Stimulated activated naive CD8-positive, alpha-beta T cell treated with anti-CD3 and anti-CD28 coated beads, Interleukin-15, Interleukin-2, amounts not matched to agents 100 ng/mL and 50 ng/mL, for 24 hours (primary cell): ENCODE data around the gene TTLL10.

Experiments used
- H3K27ac Mint-ChIP-seq: one replicate; pipeline ENCODE4 v1.8.0; 2021; ENCODE audit warnings: mild to moderate bottlenecking, mixed read lengths
- H3K27me3 Mint-ChIP-seq: one replicate; pipeline ENCODE4 v1.8.0; 2021; ENCODE audit warnings: mixed read lengths
- H3K36me3 Mint-ChIP-seq: one replicate; pipeline ENCODE4 v1.8.0; 2021; ENCODE audit warnings: low read depth, mixed read lengths
- H3K4me1 Mint-ChIP-seq: one replicate; pipeline ENCODE4 v1.8.0; 2021; ENCODE audit warnings: low read depth, mixed read lengths
- H3K4me3 Mint-ChIP-seq: one replicate; pipeline ENCODE4 v1.8.0; 2021; ENCODE audit warnings: mild to moderate bottlenecking, mixed read lengths
- H3K9me3 Mint-ChIP-seq: one replicate; pipeline ENCODE4 v1.8.0; 2021; ENCODE audit warnings: mixed read lengths

The TTLL10 gene

DNA sequence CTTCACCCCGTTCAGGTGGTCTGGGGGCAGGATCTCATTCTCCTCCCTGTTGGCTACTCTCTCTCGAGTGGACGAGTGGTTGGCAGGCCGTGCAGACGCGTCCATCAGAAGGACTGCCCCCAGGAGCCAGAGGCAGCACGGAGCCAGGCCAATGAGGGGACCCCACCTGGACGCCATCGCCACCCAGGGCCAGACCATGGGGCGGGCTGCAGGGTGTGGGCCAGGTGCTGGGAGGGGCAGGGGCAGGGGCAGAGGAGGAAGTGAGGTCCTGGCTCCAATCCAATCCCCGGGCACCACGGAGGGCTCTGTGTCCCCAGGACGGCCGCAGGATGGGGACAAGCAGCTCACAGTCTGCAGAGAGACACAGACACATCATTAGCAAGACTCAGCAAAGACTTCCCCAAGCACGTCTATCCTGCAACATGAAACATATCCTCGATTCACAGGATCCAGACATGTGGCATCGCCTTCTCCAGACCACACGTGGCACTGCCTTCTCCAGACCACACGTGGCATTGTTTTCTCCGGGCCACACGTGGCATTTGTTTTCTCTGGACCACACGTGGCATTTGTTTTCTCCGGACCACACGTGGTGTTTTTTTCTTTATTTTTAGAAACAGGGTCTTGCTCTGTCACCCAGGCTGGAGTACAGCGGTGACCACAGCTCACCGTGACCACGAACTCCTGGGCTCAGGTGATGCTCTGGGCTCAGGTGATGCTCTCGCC is 55.1 kb downstream of the TTLL10 start:
- no peaks in the 10 kb centered on the region for H3K27me3 Mint-ChIP-seq
- H3K27ac Mint-ChIP-seq = no peak overlapping the region
- peaks cover 41% of the 10 kb centered on the region for H3K36me3 Mint-ChIP-seq
- no peak overlapping the region for H3K4me3 Mint-ChIP-seq
- peaks cover 32% of the 10 kb centered on the region for H3K4me1 Mint-ChIP-seq
- H3K9me3 Mint-ChIP-seq = no peaks in the 10 kb centered on the region

DNA sequence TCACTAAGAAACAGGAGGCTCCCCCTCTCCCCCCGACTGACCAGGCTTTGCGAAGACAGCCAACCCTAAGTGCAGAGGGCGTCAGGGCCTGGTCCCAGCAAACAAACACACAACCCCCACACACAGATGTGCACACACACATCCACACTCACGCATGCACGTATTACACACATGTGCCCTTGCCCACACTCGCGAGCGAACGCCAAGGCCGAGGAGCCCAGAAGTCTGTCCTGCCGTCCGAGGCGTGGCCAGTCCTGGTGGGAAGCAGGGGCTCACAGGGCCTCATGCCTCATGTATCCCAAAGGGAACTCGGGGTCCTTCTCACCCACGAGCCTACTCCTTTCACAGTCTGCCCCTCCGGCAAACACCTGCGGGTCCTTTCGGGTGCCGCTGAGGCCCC is 56.1 kb downstream of the TTLL10 start:
- Mint-ChIP-seq H3K4me1 (peaks cover 42% of the 10 kb centered on the region), H3K36me3 (peaks cover 46% of the 10 kb centered on the region), H3K9me3 (no peaks in the 10 kb centered on the region), H3K27me3 (no peaks in the 10 kb centered on the region), H3K27ac (peak overlapping the region; percentile 80), H3K4me3 (peak overlapping the region; percentile 94)

DNA sequence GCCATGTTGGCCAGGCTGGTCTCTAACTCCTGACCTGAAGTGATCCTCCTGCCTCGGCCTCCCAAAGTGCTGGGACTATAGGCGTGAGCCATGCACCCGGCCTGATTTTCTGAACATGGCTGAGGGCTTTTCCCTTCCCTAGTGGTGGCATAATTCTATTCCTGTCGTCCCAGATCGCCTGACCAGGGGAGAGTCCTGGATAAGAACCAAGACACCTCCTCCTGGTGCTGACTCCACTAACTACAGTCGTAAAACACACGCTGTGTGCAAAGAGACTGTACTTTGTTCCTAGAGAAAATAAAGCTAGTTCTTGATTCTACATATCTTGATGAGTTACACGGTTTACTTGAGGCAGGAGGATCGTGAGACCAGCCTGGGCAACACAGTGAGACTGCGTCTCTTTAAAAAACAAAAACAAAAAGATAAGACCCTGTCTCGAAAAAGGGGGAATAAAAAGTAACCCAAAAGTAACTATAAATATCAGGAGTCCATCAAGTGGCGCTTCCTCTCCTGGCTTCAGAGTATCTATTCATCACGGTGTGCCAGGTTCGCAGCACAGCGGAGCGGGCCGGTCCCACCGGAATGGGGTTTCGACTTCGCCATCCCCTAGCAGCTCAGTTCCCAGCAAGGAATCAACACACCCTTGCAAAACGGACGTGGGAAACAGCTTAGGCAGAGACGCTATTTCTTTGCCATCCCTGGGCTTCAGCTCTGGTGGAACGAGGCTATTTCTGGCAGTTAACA is 57.1 kb downstream of the TTLL10 start:
- Mint-ChIP-seq H3K4me1 (peaks cover 42% of the 10 kb centered on the region), H3K27me3 (no peaks in the 10 kb centered on the region), H3K9me3 (no peaks in the 10 kb centered on the region), H3K27ac (peak overlapping the region; percentile 86), H3K4me3 (peak overlapping the region; percentile 94), H3K36me3 (peaks cover 40% of the 10 kb centered on the region)

DNA sequence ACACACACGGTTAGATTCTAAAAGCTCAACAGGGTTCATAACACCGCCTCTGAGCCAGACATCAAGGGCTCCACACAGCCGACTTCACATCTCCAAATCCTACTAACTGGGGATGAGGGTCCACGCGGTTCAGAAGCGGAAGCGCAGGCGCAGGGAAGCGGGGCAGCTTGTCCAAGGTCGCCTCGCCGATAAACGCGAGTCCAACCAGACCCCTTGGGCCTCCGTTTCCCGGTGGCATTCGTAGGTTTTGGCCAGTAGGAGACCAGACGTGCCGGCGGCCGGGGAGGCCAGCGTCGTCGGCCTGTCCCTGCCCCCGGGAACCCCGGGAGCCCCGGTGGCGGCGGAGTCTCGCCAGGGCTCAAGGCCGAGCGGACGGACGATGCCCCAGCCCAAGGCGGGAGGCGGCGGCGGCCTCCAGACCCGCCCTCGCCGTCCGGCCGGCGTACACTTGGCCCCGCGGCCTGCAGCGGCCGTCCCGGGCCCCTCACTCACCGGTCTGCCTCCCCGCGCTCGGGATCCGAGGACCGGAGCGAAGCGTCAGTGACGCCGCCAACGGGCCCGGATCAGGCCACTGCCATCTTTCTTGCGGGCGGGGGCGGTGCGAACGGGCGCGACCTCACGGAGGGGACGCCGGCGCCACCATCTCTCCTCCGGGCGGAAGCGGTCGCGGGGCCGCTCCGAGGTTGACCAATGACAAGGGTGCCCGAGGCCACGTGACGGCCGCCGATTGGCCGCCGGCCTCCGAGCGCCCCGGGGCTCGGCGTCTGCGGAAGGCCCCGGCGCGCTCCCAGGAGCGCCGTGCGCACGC is 57.9 kb downstream of the TTLL10 start, which contains the start of gene SDF4:
Gene SDF4, minus strand, starts transcription at position 602 of the 808 bp plus-strand sequence. CDS start 3,229 bp downstream, outside the sequence.
- H3K4me1 Mint-ChIP-seq = peaks cover 42% of the 10 kb centered on the region
- no peaks in the 10 kb centered on the region for H3K27me3 Mint-ChIP-seq
- peaks cover 34% of the 10 kb centered on the region for H3K36me3 Mint-ChIP-seq
- H3K27ac Mint-ChIP-seq = peak within 1 kb of the TSS; percentile 86
- no peaks in the 10 kb centered on the region for H3K9me3 Mint-ChIP-seq
- peak within 1 kb of the TSS; percentile 94 for H3K4me3 Mint-ChIP-seq

DNA sequence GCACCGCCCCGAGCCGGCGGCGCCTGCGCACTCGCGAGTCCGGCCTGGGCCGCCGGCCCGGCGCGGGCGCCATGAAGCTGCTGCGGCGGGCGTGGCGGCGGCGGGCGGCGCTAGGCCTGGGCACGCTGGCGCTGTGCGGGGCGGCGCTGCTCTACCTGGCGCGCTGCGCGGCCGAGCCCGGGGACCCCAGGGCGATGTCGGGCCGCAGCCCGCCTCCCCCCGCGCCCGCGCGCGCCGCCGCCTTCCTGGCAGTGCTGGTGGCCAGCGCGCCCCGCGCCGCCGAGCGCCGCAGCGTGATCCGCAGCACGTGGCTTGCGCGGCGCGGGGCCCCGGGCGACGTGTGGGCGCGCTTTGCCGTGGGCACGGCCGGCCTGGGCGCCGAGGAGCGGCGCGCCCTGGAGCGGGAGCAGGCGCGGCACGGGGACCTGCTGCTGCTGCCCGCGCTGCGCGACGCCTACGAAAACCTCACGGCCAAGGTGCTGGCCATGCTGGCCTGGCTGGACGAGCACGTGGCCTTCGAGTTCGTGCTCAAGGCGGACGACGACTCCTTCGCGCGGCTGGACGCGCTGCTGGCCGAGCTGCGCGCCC is 58.6 kb downstream of the TTLL10 start, which contains the start of gene B3GALT6:
Gene B3GALT6, plus strand, starts transcription at position 30 of the 588 bp plus-strand sequence. Its CDS starts 42 bp downstream, at position 72.
- Mint-ChIP-seq H3K4me1 (peaks cover 42% of the 10 kb centered on the region), H3K4me3 (peak within 1 kb of the TSS; percentile 94), H3K36me3 (peaks cover 34% of the 10 kb centered on the region), H3K27ac (peak within 1 kb of the TSS; percentile 86), H3K27me3 (no peaks in the 10 kb centered on the region), H3K9me3 (no peaks in the 10 kb centered on the region)

DNA sequence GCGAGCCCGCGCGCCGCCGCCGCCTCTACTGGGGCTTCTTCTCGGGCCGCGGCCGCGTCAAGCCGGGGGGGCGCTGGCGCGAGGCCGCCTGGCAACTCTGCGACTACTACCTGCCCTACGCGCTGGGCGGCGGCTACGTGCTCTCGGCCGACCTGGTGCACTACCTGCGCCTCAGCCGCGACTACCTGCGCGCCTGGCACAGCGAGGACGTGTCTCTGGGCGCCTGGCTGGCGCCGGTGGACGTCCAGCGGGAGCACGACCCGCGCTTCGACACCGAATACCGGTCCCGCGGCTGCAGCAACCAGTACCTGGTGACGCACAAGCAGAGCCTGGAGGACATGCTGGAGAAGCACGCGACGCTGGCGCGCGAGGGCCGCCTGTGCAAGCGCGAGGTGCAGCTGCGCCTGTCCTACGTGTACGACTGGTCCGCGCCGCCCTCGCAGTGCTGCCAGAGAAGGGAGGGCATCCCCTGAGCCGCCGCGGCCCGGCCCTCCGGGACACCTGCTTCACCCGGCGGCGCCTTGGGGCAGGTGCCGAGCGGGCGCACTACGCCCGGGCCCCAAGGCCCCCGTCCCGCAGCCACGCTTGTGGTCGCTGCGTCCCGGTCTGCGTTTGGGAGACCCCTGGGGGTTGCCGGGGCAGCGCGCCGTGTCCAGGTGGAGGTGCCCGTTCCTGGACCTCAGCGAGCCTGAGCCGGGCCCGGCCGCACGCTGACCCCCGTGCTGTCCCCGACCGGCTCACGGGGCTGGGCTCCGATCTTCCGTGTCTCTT is 59.3 kb downstream of the TTLL10 start:
- no peaks in the 10 kb centered on the region for H3K27me3 Mint-ChIP-seq
- peak overlapping the region; percentile 84 for H3K4me3 Mint-ChIP-seq
- H3K27ac Mint-ChIP-seq = peak overlapping the region; percentile 95
- peaks cover 42% of the 10 kb centered on the region for H3K4me1 Mint-ChIP-seq
- H3K36me3 Mint-ChIP-seq = peaks cover 34% of the 10 kb centered on the region
- H3K9me3 Mint-ChIP-seq = no peaks in the 10 kb centered on the region

DNA sequence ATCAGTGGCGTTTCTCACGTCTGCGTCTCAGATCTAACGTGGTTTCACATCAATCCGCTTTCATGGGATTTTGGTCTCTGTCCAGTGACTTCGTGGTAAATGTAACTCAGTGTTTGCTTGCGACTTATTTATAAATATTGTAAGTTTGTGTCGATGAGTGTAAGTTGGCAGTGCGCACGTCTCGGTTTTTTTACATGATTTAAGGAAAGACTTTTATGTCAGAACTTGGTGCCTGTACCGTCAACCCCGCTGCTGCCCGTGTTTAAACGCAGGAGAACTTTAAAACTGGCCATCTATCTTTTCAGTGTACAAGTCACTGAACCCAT is 59.9 kb downstream of the TTLL10 start:
- H3K36me3 Mint-ChIP-seq = peaks cover 32% of the 10 kb centered on the region
- no peaks in the 10 kb centered on the region for H3K27me3 Mint-ChIP-seq
- peak overlapping the region; percentile 84 for H3K4me3 Mint-ChIP-seq
- H3K4me1 Mint-ChIP-seq = peaks cover 41% of the 10 kb centered on the region
- H3K9me3 Mint-ChIP-seq = no peaks in the 10 kb centered on the region
- H3K27ac Mint-ChIP-seq = peak overlapping the region; percentile 95

DNA sequence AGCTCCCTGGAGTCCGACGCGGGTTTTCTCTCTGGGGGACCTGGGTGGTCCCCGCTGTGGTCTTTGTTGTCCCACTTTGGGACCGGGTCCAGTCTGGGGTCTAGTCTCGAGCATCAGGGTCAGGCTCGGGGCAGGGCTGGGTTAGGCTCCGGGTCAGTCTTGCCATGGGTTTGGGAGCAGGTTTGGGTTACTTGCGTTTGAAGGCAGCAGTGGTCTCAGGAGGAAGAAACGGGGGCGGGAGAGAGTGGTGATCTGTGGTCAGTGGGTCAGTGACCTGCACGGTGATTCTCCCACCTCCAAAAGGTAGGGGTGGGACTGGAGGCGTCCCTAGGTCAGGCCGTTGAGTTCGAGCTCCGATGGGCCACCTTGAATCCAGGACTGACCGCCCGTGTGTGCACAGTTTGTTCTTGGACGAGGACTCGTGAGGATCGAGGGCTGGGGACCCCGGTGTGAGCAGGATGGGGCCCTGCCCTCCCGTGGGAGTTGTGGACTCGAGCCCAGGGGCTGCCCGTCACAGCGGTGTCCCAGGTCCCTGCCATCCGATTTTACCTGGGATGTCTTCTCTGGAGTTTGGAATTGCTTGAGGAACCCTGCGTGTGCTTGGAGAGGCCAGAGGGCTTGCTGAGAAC is 60.6 kb downstream of the TTLL10 start:
- H3K4me1 Mint-ChIP-seq = peaks cover 35% of the 10 kb centered on the region
- H3K27ac Mint-ChIP-seq = peak overlapping the region; percentile 95
- H3K36me3 Mint-ChIP-seq = peaks cover 26% of the 10 kb centered on the region
- H3K4me3 Mint-ChIP-seq = peak overlapping the region; percentile 84
- H3K27me3 Mint-ChIP-seq = no peaks in the 10 kb centered on the region
- no peaks in the 10 kb centered on the region for H3K9me3 Mint-ChIP-seq

DNA sequence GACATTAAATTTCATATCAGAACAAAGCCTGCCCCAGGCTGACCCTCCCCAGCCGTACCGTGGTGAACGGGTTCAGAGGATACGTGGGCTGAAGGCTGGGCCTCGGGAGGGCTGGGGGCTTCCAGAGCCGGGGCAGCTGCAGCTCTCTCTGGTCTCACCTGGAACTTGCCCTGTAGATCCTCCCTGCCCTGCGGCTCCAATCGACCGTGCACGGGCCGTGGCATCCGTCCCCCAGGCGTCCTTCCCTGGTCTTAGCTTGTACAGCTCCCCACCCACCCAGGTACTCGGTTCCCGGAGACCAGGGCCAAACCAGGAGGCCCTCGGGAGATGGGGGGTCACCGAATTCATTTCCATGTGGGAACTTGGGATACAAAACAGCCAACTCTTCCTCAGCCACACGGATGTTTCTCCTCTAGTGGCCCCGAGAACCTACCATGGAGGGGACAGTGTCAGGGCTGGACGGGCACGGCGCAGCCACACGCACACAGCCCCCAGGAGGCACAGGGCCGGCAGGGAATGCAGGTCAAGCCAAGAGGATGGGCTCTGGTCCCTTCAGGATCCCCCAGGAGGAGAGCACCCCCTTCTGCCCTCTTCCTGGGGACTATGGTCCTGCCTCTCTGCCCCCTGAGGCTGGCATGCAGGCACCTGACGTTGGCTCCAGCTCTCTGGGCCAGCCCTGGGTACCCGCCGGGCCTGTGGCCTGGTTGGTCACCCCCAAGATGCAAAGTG is 61.5 kb downstream of the TTLL10 start:
- H3K9me3 Mint-ChIP-seq = no peaks in the 10 kb centered on the region
- peaks cover 19% of the 10 kb centered on the region for H3K36me3 Mint-ChIP-seq
- no peaks in the 10 kb centered on the region for H3K27me3 Mint-ChIP-seq
- H3K4me3 Mint-ChIP-seq = no peak overlapping the region
- no peak overlapping the region for H3K27ac Mint-ChIP-seq
- H3K4me1 Mint-ChIP-seq = peaks cover 26% of the 10 kb centered on the region

DNA sequence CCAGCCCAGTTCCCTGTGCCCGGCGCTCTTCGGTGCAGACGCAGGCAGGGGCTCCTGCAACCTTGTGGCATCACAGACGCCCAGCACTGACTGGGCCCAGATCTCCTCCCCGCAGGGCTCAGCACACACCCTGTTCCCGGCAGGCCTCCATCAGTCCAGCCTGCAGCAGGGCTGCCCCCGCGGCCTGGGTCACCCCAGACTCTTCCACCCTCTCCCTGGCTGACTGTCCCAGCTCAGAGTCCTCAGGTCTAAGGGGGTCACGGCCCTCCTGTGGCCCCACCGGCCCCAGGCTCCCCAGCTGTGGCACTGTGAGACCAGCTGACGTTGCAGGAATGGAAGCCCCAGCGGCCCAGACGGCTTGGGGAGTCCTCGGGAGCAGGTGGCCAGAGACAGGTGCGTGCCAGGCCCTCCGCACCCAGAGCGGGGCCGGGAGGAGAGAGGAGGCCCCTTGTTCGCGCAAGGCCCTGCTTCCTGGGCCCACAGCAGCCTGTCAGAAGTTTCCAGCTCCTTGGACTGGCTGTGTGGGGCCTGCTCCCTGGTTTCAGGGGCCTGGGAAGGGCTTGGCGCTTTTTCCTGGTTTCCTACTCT is 62.6 kb downstream of the TTLL10 start:
- no peaks in the 10 kb centered on the region for H3K27me3 Mint-ChIP-seq
- peaks cover 15% of the 10 kb centered on the region for H3K36me3 Mint-ChIP-seq
- H3K9me3 Mint-ChIP-seq = no peaks in the 10 kb centered on the region
- no peak overlapping the region for H3K4me3 Mint-ChIP-seq
- peaks cover 15% of the 10 kb centered on the region for H3K4me1 Mint-ChIP-seq
- H3K27ac Mint-ChIP-seq = no peak overlapping the region

DNA sequence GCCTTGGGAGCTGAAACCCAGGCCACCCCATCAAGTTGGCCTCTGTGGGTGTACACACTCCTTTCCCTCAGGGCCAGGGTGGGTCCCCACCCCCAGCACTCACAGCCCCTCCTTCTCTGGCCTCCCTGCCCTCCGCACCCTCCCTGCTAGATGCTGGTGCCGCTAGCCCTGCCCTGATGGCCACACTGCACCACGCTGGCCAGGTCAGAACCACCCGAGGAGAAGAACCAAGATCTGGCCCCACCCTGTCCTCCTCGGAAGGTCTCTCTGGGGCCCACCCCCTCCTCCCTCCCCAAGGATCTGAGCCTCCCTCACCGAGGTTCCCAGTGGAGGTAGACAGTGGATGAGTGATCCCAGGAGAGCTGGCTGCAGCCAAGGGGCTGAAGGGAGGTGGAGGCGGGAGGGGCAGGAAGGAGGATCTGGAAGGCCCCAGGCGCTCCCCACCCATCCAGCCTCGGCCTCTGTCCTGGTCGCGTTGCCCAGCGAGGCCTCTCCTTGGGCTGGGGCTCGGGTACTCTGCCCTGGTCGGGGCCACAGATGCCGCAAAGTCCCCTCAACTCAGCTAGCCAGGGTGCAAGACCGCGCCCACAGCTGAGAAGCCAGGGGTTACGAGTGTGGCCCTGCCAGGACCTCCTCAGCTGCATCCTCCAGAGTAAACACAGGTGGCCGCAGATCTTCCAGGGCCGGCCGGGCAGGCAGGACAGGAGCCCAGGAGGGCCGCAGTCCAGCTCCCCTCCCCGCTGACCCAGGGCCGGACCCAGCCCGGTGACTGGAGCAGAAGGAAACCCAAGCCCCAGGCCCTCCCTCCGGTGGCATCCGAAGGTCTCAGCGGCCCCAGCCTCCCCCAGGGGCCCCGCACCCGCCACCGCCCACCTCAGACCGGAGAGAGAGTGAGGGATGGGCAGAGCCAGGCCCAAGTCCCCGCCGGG is 63.5 kb downstream of the TTLL10 start:
- Mint-ChIP-seq H3K4me1 (peaks cover 15% of the 10 kb centered on the region), H3K4me3 (no peak overlapping the region), H3K36me3 (peaks cover 15% of the 10 kb centered on the region), H3K27me3 (no peaks in the 10 kb centered on the region), H3K9me3 (no peaks in the 10 kb centered on the region), H3K27ac (no peak overlapping the region)
